Fibroblast of skin of abdomen (primary cell): ENCODE measurements around the gene PCDHGA6.

Source experiments
- DNase-seq: peaks from one replicate; pipeline ENCODE4 v3.0.0-alpha.2; 2013

The PCDHGA6 gene

GRCh38 chr5:141422742-141423291 is 49.1 kb downstream of the PCDHGA6 start:
- DNase-seq = no peak

- no peak for DNase-seq
These were observed 54.2 kb downstream of the PCDHGA6 start for GRCh38 chr5:141427783-141428426.
